HepG2 (cell line): ENCODE measurements around the gene SAMD14. TPM values are rescaled to one million over a fixed set of nuclear protein-coding genes. Genes with fewer than 3 reads are reported as not detected.

Source experiments
- ATF3 ChIP-seq: sonication (generic); formaldehyde crosslinking; IDR thresholded peaks from 2 replicates; pipeline ENCODE4 v1.4.0; 2020; ENCODE audit warnings: missing genetic modification reagents
- BORCS8-MEF2B ChIP-seq: sonication (generic); formaldehyde crosslinking; IDR thresholded peaks from 2 replicates; pipeline ENCODE4 v1.8.0; 2022; ENCODE audit warnings: mild to moderate bottlenecking, missing genetic modification reagents
- DNMT3B ChIP-seq: conservative IDR thresholded peaks from 2 replicates; pipeline ENCODE4 v1.6.1; 2016; ENCODE audit warnings: missing biosample characterization, control low read depth
- FOXA3 ChIP-seq: IDR thresholded peaks from 2 replicates; pipeline ENCODE4 v1.6.1; 2016; ENCODE audit warnings: missing genetic modification reagents, missing compliant biosample characterization
- HNF1B ChIP-seq: sonication (generic); formaldehyde crosslinking; IDR thresholded peaks from 2 replicates; pipeline ENCODE4 v1.5.1; 2020; ENCODE audit warnings: mild to moderate bottlenecking, moderate library complexity, missing genetic modification reagents
- IKZF5 ChIP-seq: IDR thresholded peaks from 2 replicates; pipeline ENCODE4 v1.6.1; 2018; ENCODE audit warnings: missing genetic modification reagents, mild to moderate bottlenecking, missing compliant biosample characterization
- KDM4B ChIP-seq: sonication (generic); formaldehyde crosslinking; IDR thresholded peaks from 2 replicates; pipeline ENCODE4 v1.4.0; 2020; ENCODE audit warnings: missing genetic modification reagents
- MAFF ChIP-seq: IDR thresholded peaks from 2 replicates; pipeline ENCODE4 v1.6.1; 2011; ENCODE audit warnings: low read depth, low read length, improper control_type of control experiment
- MXD3 ChIP-seq: IDR thresholded peaks from 2 replicates; pipeline ENCODE4 v1.6.1; 2016; ENCODE audit warnings: mild to moderate bottlenecking, missing biosample characterization, missing genetic modification reagents
- RARA ChIP-seq: IDR thresholded peaks from 2 replicates; pipeline ENCODE4 v1.6.1; 2016; ENCODE audit warnings: missing genetic modification reagents, missing compliant biosample characterization
- STAG1 ChIP-seq: sonication (generic); formaldehyde crosslinking; IDR thresholded peaks from 2 replicates; pipeline ENCODE4 v1.4.0; 2020; ENCODE audit warnings: missing genetic modification reagents
- TBX2 ChIP-seq: sonication (generic); formaldehyde crosslinking; IDR thresholded peaks from 2 replicates; pipeline ENCODE4 v1.5.0; 2020; ENCODE audit warnings: missing genetic modification reagents, mild to moderate bottlenecking, borderline replicate concordance
- TMF1 ChIP-seq: sonication (generic); formaldehyde crosslinking; IDR thresholded peaks from 2 replicates; pipeline ENCODE4 v1.8.1; 2022; ENCODE audit warnings: low read depth, missing genetic modification reagents
- ZBTB38 ChIP-seq: sonication (generic); formaldehyde crosslinking; IDR thresholded peaks from 2 replicates; pipeline ENCODE4 v1.5.1; 2020; ENCODE audit warnings: mild to moderate bottlenecking, missing genetic modification reagents
- ZFX ChIP-seq: sonication (generic); formaldehyde crosslinking; IDR thresholded peaks from 2 replicates; pipeline ENCODE4 v1.4.0; 2020; ENCODE audit warnings: mild to moderate bottlenecking, low read depth, missing genetic modification reagents, moderate library complexity
- ZMAT5 ChIP-seq: sonication (generic); formaldehyde crosslinking; IDR thresholded peaks from 2 replicates; pipeline ENCODE4 v1.5.0; 2020; ENCODE audit warnings: mild to moderate bottlenecking, low read depth, missing genetic modification reagents, borderline replicate concordance
- ZNF20 ChIP-seq: sonication (generic); formaldehyde crosslinking; IDR thresholded peaks from 2 replicates; pipeline ENCODE4 v1.4.0; 2020; ENCODE audit warnings: mild to moderate bottlenecking, moderate library complexity, missing genetic modification reagents
- ZNF234 ChIP-seq: sonication (generic); formaldehyde crosslinking; conservative IDR thresholded peaks from 2 replicates; pipeline ENCODE4 v1.5.1; 2020; ENCODE audit warnings: mild to moderate bottlenecking, missing genetic modification reagents
- ZNF281 ChIP-seq: sonication (generic); formaldehyde crosslinking; IDR thresholded peaks from 2 replicates; pipeline ENCODE4 v1.4.0; 2020; ENCODE audit warnings: missing genetic modification reagents, borderline replicate concordance
- ZNF335 ChIP-seq: sonication (generic); formaldehyde crosslinking; IDR thresholded peaks from 2 replicates; pipeline ENCODE4 v1.4.0; 2020; ENCODE audit warnings: missing genetic modification reagents
- ZNF619 ChIP-seq: sonication (generic); formaldehyde crosslinking; IDR thresholded peaks from 2 replicates; pipeline ENCODE4 v1.4.0; 2020; ENCODE audit warnings: mild to moderate bottlenecking, missing genetic modification reagents
- polyA plus RNA-seq, 8 experiments: library from polyadenylated mRNA; depleted of rRNA in 3 of 8; stranded (reverse) in 7 of 8; unstranded in 1 of 8; fragments of >200 nt; fragmentation: Illumina TruSeq in 4 of 8; extraction: Trizol in 4 of 8; gene quantifications; 2 replicates each; pipeline versions ENCODE4 v1.2.1 to v1.2.3, GENCODE V29; 2011 to 2016; ENCODE audit warnings: low read depth in 4 of 8, missing spikeins in 1 of 8, mixed read lengths in 1 of 8; ENCODE audit not compliant: insufficient read depth in 1 of 8
- total RNA-seq, 5 experiments: library from RNA; depleted of rRNA; stranded (reverse); fragments of >200 nt; fragmentation: Illumina TruSeq; extraction: Trizol; gene quantifications; 2 replicates each; pipeline ENCODE4 v1.2.3, GENCODE V29; 2016; ENCODE audit warnings: low read depth in 1 of 5

Gene SAMD14
- total and polyA plus RNA-seq, 2 of the 13 experiments (the other 11 are each of a cell fraction or from before 2014, with no cell fraction given): 0.07 to 0.22 TPM

- TF ChIP-seq ZMAT5 (CRISPR knock-in tag) (no peak), IKZF5 (CRISPR knock-in tag) (peak; percentile 55; the same call in 1 of the 2 replicates), FOXA3 (CRISPR knock-in tag) (no peak), DNMT3B (CRISPR knock-in tag) (no peak), ZFX (CRISPR knock-in tag) (peak; percentile 26; the same call in 1 of the 2 replicates), TBX2 (CRISPR knock-in tag) (peak; percentile 27; the same call in 1 of the 2 replicates), BORCS8-MEF2B (CRISPR knock-in tag) (peak; percentile 60; the same call in 1 of the 2 replicates), ZNF335 (no peak), ZBTB38 (peak; percentile 38; the same call in 1 of the 2 replicates), ZNF20 (CRISPR knock-in tag) (no peak), STAG1 (CRISPR knock-in tag) (peak; percentile 97), ZNF281 (CRISPR knock-in tag) (no peak), KDM4B (no peak), MAFF (no peak), RARA (CRISPR knock-in tag) (peak; percentile 21; the same call in 1 of the 2 replicates), HNF1B (CRISPR knock-in tag) (peak; percentile 40; the same call in 1 of the 2 replicates), ZNF619 (peak; percentile 56; the same call in 1 of the 2 replicates), ATF3 (CRISPR knock-in tag) (no peak), TMF1 (CRISPR knock-in tag) (no peak), MXD3 (CRISPR knock-in tag) (no peak), ZNF234 (CRISPR knock-in tag) (no peak)
These were observed 42.6 kb downstream of the SAMD14 start (continued) for GRCh38 chr17:50087246-50087911.
